ENCODE results near the gene FAM149A.

FAM149A gene

DNA sequence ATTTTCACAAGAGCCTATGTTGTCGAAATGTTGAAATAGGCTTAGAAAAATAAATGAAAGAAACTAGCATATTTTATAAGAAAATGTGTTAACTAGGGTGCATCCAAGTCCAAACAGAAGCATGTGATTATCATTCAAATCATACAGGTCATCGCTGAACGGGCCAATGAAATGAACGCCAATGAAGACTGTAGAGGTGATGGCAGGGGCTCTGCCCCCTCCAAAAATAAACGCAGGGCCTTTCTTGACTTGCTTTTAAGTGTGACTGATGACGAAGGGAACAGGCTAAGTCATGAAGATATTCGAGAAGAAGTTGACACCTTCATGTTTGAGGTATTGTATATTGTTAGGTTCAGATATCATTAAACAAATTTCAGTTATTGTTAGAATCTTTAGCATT lies 96.5 kb downstream of the FAM149A start:
- Histone ChIP-seq H3K4me1 (ENCODE audit: control extremely low read depth in 1 of 4, control insufficient read depth in 4 of 4, insufficient read depth in 4 of 4, low read length in 3 of 4) (peaks cover 0 to 3% (median 0%) of the 10 kb centered on the region in 4 experiments), H3K4me3 (ENCODE audit: control insufficient read depth in 1 of 7, extremely low read depth in 1 of 7, insufficient read depth in 4 of 7, low read depth in 2 of 7, low read length in 6 of 7) (no peak overlapping the region), H3K36me3 (ENCODE audit: control insufficient read depth in 4 of 4, insufficient read depth in 4 of 4, low read length in 3 of 4) (peaks cover 0 to 7% (median 4%) of the 10 kb centered on the region in 4 experiments), H3K27ac (ENCODE audit: insufficient read depth in 1 of 2, low read depth in 1 of 2, low read length in 2 of 2, poor library complexity in 1 of 2, severe bottlenecking in 2 of 2) (no peak overlapping the region), H3K9me3 (ENCODE audit: control extremely low read depth in 1 of 5, control insufficient read depth in 4 of 5, insufficient read depth in 2 of 5, low read depth in 1 of 5, low read length in 4 of 5) (no peaks in the 10 kb centered on the region), H3K27me3 (replicated peaks in 2 of 5; ENCODE audit: control insufficient read depth in 4 of 5, insufficient read depth in 5 of 5, low read length in 4 of 5) (no peaks in the 10 kb centered on the region)
- ChIA-PET CTCF (interaction anchor here (1.0 to 1.6 kb wide), 3 partner anchors 9 to 133 kb away, joined by 4 to 5 read pairs (median 5); no protein-coding TSS in a partner anchor), POLR2A (no interaction called here)
- DNase-seq: no peak
- 100% methylated on average over 2 of the region's 7 CpGs for WGBS (ENCODE audit: insufficient coverage)

DNA sequence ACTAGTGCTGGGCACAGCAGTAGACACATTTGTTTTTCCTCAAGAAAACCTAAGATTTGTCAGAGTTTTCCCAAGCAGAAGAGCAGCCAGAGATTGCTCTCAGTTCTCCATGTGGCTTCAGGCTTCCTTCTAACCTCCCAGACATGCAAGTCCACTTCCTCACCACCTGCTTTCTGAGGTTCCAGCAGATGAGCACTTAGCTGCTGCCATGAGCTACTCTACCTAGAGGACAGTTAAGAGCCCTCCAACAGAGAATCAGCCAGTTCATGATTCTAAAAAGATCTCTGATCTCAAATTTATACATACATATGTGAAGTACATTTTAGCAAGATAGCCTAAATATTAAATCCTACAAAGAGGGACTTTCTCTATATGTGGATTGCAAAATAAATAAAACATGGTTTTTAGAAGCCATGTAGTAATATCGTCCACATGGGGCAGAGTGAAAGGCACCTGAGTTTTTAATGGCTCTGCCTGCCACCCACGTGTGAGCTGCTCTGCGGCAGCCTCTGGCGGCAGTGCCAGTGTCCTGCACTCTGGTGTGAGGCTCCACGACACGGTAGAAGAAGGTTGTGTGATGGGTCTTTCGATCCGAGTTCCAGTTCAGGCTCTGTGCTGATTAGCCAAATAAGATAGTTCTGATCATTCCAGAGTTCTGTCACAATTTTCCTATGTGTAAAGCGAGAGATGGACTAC lies 97.2 kb downstream of the FAM149A start:
- no peaks in the 10 kb centered on the region for H3K27me3 ChIP-seq (replicated peaks in 2 of 5; ENCODE audit: control insufficient read depth in 4 of 5, insufficient read depth in 5 of 5, low read length in 4 of 5)
- CTCF ChIA-PET: interaction anchor here (1.0 to 1.6 kb wide), 3 partner anchors 9 to 134 kb away, joined by 4 to 5 read pairs (median 5); no protein-coding TSS in a partner anchor
- peak overlapping the region in 2 of 7 experiments; percentile 17 to 42 for H3K4me3 ChIP-seq (ENCODE audit: control insufficient read depth in 1 of 7, extremely low read depth in 1 of 7, insufficient read depth in 4 of 7, low read depth in 2 of 7, low read length in 6 of 7)
- peak; percentile 64 to 72 (median 69) for DNase-seq
- peaks cover 0 to 3% (median 0%) of the 10 kb centered on the region in 4 experiments for H3K4me1 ChIP-seq (ENCODE audit: control extremely low read depth in 1 of 4, control insufficient read depth in 4 of 4, insufficient read depth in 4 of 4, low read length in 3 of 4)
- peaks cover 0 to 7% (median 4%) of the 10 kb centered on the region in 4 experiments for H3K36me3 ChIP-seq (ENCODE audit: control insufficient read depth in 4 of 4, insufficient read depth in 4 of 4, low read length in 3 of 4)
- no peaks in the 10 kb centered on the region for H3K9me3 ChIP-seq (ENCODE audit: control extremely low read depth in 1 of 5, control insufficient read depth in 4 of 5, insufficient read depth in 2 of 5, low read depth in 1 of 5, low read length in 4 of 5)
- WGBS (ENCODE audit: insufficient coverage): 35% methylated on average over 5 of the region's 9 CpGs
- H3K27ac ChIP-seq (ENCODE audit: insufficient read depth in 1 of 2, low read depth in 1 of 2, low read length in 2 of 2, poor library complexity in 1 of 2, severe bottlenecking in 2 of 2): no peak overlapping the region
- POLR2A ChIA-PET: no interaction called here

DNA sequence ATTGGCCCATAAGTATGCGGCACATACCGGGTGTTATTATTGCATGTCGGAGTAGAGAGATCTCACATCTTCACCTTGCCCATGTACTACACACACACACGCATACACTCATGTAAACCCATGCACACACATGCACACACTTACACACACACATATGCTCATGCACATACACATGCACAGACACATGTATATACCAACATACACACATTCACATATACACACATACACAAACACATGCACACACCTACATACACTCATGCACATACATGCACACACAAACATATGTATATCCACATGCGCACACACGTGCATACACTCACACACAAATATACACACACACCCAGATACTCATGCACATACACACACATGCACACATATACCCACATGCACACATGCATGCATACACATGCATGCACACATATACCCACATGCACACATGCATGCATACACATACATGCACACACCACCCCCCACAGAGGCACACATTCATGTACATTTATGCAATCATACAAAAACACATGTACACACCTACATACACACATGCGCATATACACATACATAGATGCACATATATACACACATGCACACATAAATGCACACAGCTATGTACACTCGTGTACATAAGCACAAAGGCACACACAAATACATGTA lies 98.1 kb downstream of the FAM149A start:
- DNase-seq: peak in 1 of 3 donors; percentile 16
- no peak overlapping the region for H3K27ac ChIP-seq (ENCODE audit: insufficient read depth in 1 of 2, low read depth in 1 of 2, low read length in 2 of 2, poor library complexity in 1 of 2, severe bottlenecking in 2 of 2)
- ChIA-PET CTCF (interaction anchor here (1.2 to 1.6 kb wide), 3 partner anchors 9 to 135 kb away, joined by 3 to 5 read pairs (median 5); no protein-coding TSS in a partner anchor), POLR2A (no interaction called here)
- H3K9me3 ChIP-seq (ENCODE audit: control extremely low read depth in 1 of 5, control insufficient read depth in 4 of 5, insufficient read depth in 2 of 5, low read depth in 1 of 5, low read length in 4 of 5): no peaks in the 10 kb centered on the region
- WGBS (ENCODE audit: insufficient coverage): 86% methylated on average over 8 of the region's 8 CpGs
- H3K27me3 ChIP-seq (replicated peaks in 2 of 5; ENCODE audit: control insufficient read depth in 4 of 5, insufficient read depth in 5 of 5, low read length in 4 of 5): no peaks in the 10 kb centered on the region
- H3K4me1 ChIP-seq (ENCODE audit: control extremely low read depth in 1 of 4, control insufficient read depth in 4 of 4, insufficient read depth in 4 of 4, low read length in 3 of 4): peaks cover 0 to 3% (median 0%) of the 10 kb centered on the region in 4 experiments
- peaks cover 0 to 3% (median 0%) of the 10 kb centered on the region in 4 experiments for H3K36me3 ChIP-seq (ENCODE audit: control insufficient read depth in 4 of 4, insufficient read depth in 4 of 4, low read length in 3 of 4)
- no peak overlapping the region for H3K4me3 ChIP-seq (ENCODE audit: control insufficient read depth in 1 of 7, extremely low read depth in 1 of 7, insufficient read depth in 4 of 7, low read depth in 2 of 7, low read length in 6 of 7)

DNA sequence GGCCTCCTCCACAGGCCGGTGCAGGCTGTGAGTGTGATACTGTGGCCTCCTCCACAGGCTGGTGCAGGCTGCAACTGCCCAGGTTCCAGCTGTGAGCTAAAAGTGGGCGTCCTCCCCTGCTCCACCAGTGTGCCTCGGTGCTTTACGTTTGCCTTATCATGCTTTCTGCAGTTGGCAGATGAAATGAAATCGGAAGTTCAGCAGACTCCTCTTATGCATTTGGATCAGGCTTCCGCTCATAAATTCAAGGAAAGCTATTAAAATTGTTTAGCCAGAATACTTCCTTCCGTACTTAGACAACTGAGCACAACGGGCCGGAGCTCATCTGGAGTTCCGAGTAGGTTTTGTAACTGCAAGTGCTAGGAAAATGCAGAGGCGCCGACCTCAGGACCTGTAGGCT lies 98.9 kb downstream of the FAM149A start:
- CTCF ChIA-PET: interaction anchor here (0.7 to 1.2 kb wide), 2 partner anchors 10 to 66 kb away, joined by 3 read pairs; no protein-coding TSS in a partner anchor
- peak; percentile 38 to 74 (median 41) for DNase-seq
- Histone ChIP-seq H3K27ac (ENCODE audit: insufficient read depth in 1 of 2, low read depth in 1 of 2, low read length in 2 of 2, poor library complexity in 1 of 2, severe bottlenecking in 2 of 2) (peak overlapping the region in 1 of 2 experiments; percentile 46), H3K9me3 (ENCODE audit: control extremely low read depth in 1 of 5, control insufficient read depth in 4 of 5, insufficient read depth in 2 of 5, low read depth in 1 of 5, low read length in 4 of 5) (peaks cover 0 to 1% (median 0%) of the 10 kb centered on the region in 5 experiments), H3K36me3 (ENCODE audit: control insufficient read depth in 4 of 4, insufficient read depth in 4 of 4, low read length in 3 of 4) (peaks cover 0 to 3% (median 1%) of the 10 kb centered on the region in 4 experiments), H3K4me1 (ENCODE audit: control extremely low read depth in 1 of 4, control insufficient read depth in 4 of 4, insufficient read depth in 4 of 4, low read length in 3 of 4) (peaks cover 0 to 3% (median 0%) of the 10 kb centered on the region in 4 experiments), H3K4me3 (ENCODE audit: control insufficient read depth in 1 of 7, extremely low read depth in 1 of 7, insufficient read depth in 4 of 7, low read depth in 2 of 7, low read length in 6 of 7) (peak overlapping the region in 2 of 7 experiments; percentile 13 to 83), H3K27me3 (replicated peaks in 2 of 5; ENCODE audit: control insufficient read depth in 4 of 5, insufficient read depth in 5 of 5, low read length in 4 of 5) (no peaks in the 10 kb centered on the region)
- WGBS (ENCODE audit: insufficient coverage): 92% methylated on average over 12 of the region's 12 CpGs
- POLR2A ChIA-PET: interaction anchor here (0.6 kb wide), 1 partner anchor 674 kb away, joined by 3 read pairs; no protein-coding TSS in a partner anchor

DNA sequence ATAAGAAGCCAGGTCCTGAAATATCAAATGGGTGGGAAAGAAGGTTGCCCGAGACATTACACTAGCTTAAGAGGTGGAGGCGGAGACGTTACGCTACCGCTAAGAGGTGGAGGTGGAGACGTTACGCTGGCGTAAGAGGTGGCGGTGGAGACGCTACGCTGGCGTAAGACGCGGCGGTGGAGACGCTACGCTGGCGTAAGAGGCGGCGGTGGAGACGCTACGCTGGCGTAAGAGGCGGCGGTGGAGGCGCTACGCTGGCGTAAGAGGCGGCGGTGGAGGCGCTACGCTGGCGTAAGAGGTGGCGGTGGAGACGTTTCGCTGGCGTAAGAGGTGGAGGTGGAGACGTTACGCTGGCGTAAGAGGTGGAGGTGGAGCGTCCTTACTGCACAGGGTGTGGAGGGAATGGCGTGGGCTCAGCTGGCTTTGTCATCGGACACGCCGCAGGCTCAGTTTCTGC lies 99.6 kb downstream of the FAM149A start:
- H3K4me3 ChIP-seq (ENCODE audit: control insufficient read depth in 1 of 7, extremely low read depth in 1 of 7, insufficient read depth in 4 of 7, low read depth in 2 of 7, low read length in 6 of 7): peak overlapping the region in 3 of 7 experiments; percentile 30 to 83 (median 34)
- peaks cover 0 to 8% (median 5%) of the 10 kb centered on the region in 5 experiments for H3K9me3 ChIP-seq (ENCODE audit: control extremely low read depth in 1 of 5, control insufficient read depth in 4 of 5, insufficient read depth in 2 of 5, low read depth in 1 of 5, low read length in 4 of 5)
- peak overlapping the region in 1 of 2 experiments; percentile 46 for H3K27ac ChIP-seq (ENCODE audit: insufficient read depth in 1 of 2, low read depth in 1 of 2, low read length in 2 of 2, poor library complexity in 1 of 2, severe bottlenecking in 2 of 2)
- peak; percentile 44 to 70 (median 52) for DNase-seq
- POLR2A ChIA-PET: interaction anchor here (0.6 kb wide), 1 partner anchor 675 kb away, joined by 3 read pairs; no protein-coding TSS in a partner anchor
- H3K27me3 ChIP-seq (replicated peaks in 2 of 5; ENCODE audit: control insufficient read depth in 4 of 5, insufficient read depth in 5 of 5, low read length in 4 of 5): no peaks in the 10 kb centered on the region
- peaks cover 0 to 3% (median 0%) of the 10 kb centered on the region in 4 experiments for H3K4me1 ChIP-seq (ENCODE audit: control extremely low read depth in 1 of 4, control insufficient read depth in 4 of 4, insufficient read depth in 4 of 4, low read length in 3 of 4)
- CTCF ChIA-PET: interaction anchor here (0.6 to 1.2 kb wide), 3 partner anchors 11 to 520 kb away, joined by 3 read pairs; no protein-coding TSS in a partner anchor
- peaks cover 0 to 10% (median 6%) of the 10 kb centered on the region in 4 experiments for H3K36me3 ChIP-seq (ENCODE audit: control insufficient read depth in 4 of 4, insufficient read depth in 4 of 4, low read length in 3 of 4)
- WGBS (ENCODE audit: insufficient coverage): 85% methylated on average over 21 of the region's 45 CpGs

DNA sequence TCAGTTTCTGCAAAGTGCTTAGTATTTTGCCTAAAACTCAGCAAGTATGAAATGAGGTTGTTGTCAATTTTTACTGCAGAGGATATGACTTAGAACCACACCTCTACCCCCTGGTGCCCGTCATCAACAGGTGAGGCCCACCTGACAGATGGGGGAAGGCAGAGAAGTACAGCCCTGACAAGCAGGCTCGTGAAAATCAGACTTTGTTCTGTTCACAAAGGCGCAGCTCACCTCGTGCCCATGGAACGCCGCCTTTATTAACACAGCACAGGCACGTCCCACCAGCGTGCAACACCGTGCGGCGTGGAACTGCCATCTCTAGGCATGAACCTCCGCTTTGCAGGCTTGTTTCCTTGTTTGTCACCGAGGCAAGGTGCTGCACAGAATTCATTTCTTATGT lies 100.2 kb downstream of the FAM149A start:
- CTCF ChIA-PET: interaction anchor here (0.6 to 1.1 kb wide), 2 partner anchors 9 to 520 kb away, joined by 3 to 4 read pairs; no protein-coding TSS in a partner anchor

More for the DNA sequence above, 100.2 kb downstream of the FAM149A start:
- no peaks in the 10 kb centered on the region for H3K27me3 ChIP-seq (replicated peaks in 2 of 5; ENCODE audit: control insufficient read depth in 4 of 5, insufficient read depth in 5 of 5, low read length in 4 of 5)
- no peak for DNase-seq
- H3K9me3 ChIP-seq (ENCODE audit: control extremely low read depth in 1 of 5, control insufficient read depth in 4 of 5, insufficient read depth in 2 of 5, low read depth in 1 of 5, low read length in 4 of 5): peaks cover under 1 to 13% (median 10%) of the 10 kb centered on the region in 5 experiments
- peak overlapping the region in 3 of 7 experiments; percentile 30 to 83 (median 34) for H3K4me3 ChIP-seq (ENCODE audit: control insufficient read depth in 1 of 7, extremely low read depth in 1 of 7, insufficient read depth in 4 of 7, low read depth in 2 of 7, low read length in 6 of 7)
- WGBS (ENCODE audit: insufficient coverage): 96% methylated on average over 13 of the region's 13 CpGs
- no peak overlapping the region for H3K27ac ChIP-seq (ENCODE audit: insufficient read depth in 1 of 2, low read depth in 1 of 2, low read length in 2 of 2, poor library complexity in 1 of 2, severe bottlenecking in 2 of 2)
- H3K36me3 ChIP-seq (ENCODE audit: control insufficient read depth in 4 of 4, insufficient read depth in 4 of 4, low read length in 3 of 4): peaks cover 1 to 15% (median 7%) of the 10 kb centered on the region in 4 experiments
- peaks cover 0 to 3% (median 0%) of the 10 kb centered on the region in 4 experiments for H3K4me1 ChIP-seq (ENCODE audit: control extremely low read depth in 1 of 4, control insufficient read depth in 4 of 4, insufficient read depth in 4 of 4, low read length in 3 of 4)
- POLR2A ChIA-PET: no interaction called here
